Suppressor macrophage treated with lipopolysaccharide for 1 hour (primary cell): ENCODE data around the gene PKIG.

ENCODE experiments used
- DNase-seq, 3 donors: peaks; one replicate each; pipeline ENCODE4 v3.0.0-alpha.2; 2020 to 2022

PKIG gene

GRCh38 chr20:44621325-44621724 is 38.9 kb downstream of the PKIG start:
- DNase-seq: no peak

DNA sequence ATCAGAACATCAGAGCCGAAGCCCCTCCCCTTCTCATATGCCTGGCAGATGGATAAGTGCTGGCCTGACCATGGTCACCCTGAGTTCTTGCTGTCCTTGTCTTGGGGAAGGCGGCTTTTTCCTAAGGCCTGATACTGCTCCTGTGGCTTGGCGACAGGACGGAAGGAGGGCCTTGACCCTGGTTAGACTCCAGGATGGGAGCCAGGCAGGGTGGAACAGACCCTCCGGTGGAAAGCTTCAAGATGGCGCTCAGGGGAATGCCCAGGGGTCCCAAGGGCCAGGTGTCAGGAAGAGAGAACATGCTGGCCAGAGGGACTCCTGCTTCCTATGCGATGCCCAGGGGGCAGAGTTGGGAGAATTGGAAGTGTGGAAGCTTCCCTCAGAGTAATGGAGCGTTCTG is 39.6 kb downstream of the PKIG start:
- no peak for DNase-seq

DNA sequence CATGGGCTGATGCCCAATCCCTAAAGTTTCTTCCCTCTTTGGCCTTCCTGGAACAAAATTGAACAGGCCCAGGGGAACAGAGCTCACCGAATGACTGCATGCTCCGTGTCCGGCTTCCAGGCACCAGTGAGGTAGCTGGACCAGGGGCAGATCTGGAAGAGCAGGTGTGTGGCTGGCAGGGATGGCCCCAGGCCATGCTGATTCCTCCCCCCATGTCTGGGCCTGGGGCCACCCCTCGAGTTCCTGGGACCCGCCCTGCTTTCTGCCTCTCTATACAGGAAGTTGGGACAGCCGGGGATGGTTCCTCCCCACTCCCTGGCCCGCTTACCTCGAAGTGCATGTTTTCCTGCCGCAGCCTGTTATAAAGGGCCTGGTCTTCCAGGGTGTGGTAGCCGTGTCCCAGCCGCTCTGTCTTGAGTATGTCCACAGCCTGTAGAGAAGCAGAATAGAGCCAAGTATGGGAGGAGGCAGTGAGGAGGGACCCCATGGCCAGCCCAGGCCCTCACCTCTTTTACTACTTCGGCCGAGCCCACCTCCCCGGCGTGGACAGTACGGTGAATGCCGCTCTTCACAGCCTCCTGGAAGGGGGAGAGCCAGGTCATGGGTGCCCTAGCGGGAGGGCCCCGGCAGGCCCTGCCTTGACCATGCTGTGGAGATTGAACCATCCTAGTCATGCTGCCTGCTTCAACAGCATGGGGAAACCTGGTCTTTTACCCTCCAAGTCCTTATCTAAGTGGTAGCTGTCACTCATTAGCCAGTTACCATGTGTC is 40.3 kb downstream of the PKIG start:
- DNase-seq: no peak

GRCh38 chr20:44624152-44624551 is 41.8 kb downstream of the PKIG start:
- DNase-seq: no peak

GRCh38 chr20:44624743-44625271 is 42.4 kb downstream of the PKIG start:
- no peak for DNase-seq

DNA sequence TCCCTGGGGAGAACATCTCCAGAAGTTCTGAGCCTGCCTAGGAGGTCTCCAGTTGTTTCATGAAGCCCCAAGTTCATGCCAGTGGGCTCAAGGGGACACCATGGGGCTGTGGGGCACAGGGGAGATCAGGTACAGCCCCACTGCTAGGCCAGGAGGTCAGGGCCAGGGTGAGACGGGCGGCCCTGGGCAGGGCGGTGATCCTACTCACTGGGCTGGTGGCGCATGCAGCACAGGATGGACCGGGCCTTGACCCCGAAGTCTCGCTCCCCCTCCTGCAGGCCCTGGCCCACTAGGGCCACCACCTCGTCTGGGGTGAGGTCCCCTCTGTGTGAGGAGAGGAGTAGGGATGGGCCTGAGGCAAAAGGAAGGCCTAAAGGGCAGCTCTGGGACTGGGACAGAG is 43.0 kb downstream of the PKIG start:
- DNase-seq: no peak

DNA sequence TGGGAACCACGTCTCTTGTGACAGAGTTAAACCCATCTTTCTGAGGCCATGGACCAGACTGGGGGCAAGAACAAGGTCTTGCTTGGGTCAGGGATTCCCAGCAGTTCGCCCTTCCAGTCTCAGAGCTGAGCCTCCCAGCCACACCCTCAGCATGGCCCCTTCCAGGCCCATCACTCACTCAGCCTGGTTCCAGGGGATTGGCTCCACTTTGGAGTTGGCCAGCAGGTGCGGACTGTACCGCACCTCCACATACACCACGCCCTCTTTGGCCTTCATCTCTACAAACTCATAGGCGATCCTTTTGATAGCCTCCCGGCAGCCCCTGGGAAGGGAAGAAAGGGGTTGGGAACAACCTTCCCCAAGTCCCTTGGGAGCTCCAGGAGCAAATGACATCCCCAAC is 43.9 kb downstream of the PKIG start:
- no peak for DNase-seq

DNA sequence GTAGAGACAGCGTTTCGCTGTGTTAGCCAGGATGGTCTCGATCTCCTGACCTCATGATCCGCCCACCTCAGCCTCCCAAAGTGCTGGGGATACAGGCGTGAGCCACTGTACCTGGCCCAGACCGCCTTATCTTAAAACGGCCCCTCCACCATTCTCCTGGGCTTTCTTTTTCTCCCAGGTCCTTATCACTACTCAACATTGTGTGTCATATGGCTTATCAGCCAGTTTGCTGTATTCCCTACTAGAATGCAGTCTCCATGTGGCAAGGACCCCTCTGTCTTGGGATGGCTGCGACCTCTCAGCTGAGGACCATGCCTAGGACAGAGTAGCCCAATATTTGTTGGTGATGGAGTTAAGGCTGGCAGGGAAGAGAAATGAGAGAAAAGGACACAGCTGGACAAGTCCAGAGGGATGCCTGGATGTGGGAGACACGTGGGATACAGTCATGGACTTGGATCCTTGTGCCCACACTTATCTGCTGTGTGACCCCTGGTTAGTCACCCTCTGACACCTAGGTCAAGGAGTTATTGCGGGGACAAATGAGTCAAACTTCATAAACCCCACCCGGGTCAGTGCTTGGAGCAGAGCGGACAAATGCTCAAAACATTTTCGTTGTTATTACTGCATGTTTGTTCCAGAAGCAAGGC is 45.1 kb downstream of the PKIG start:
- no peak for DNase-seq

DNA sequence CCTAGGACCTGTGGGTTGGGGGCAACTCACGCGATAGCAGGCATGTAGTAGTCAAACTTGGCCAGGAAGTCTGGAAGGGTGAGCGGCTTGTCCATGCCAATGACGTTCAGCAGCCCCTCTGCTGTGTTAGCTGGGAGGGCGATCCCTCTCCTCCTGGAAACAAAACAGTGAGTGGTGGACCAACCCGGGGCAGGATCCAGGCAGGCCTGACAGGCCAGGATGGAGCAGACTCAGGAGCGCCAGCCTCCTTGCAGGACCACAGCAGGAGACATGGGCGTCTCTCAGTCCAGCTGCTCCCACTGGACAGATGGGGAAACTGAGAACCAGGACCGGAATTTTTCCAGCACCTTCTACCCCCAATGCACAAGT is 46.6 kb downstream of the PKIG start:
- no peak for DNase-seq

DNA sequence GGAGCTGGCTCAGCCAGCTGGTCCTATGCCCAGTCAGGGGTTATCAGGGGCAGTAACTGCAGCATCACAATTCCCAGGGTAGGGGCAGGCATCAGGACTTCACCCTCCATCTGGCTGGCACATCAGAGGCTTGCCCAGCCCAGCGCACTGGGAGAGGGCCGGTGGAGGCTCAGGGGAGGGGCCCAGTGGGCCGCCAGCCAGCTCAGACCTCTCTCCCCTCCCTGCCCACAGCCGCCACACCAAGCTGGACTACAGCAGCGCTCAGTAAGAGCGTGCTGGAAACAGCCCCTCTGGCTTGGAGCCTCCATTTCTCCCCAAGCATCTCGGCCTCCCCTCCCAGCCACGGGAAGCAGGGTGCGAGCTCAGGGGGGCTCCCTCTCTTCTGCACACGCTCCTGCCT is 47.2 kb downstream of the PKIG start:
- no peak for DNase-seq

DNA sequence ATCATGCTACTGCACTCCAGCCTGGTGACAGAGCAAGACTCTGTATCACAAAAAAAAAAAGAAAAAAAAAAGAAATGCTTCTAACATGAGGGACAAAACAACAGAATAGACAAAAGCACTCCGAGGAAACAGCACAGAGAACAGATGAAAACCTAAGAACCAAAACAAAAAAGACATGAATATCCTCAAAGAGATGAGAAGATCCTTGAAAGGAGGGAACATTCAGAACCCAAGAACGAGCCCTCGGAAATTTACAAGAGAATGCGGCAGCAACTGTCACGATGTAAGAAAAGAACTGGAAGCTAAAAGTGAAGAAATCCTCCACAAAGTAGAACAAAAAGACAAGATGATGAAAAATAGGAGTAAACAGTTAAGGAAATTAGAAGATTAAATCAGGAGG is 47.9 kb downstream of the PKIG start:
- no peak for DNase-seq

GRCh38 chr20:44632103-44632752 is 49.8 kb downstream of the PKIG start:
- no peak for DNase-seq

DNA sequence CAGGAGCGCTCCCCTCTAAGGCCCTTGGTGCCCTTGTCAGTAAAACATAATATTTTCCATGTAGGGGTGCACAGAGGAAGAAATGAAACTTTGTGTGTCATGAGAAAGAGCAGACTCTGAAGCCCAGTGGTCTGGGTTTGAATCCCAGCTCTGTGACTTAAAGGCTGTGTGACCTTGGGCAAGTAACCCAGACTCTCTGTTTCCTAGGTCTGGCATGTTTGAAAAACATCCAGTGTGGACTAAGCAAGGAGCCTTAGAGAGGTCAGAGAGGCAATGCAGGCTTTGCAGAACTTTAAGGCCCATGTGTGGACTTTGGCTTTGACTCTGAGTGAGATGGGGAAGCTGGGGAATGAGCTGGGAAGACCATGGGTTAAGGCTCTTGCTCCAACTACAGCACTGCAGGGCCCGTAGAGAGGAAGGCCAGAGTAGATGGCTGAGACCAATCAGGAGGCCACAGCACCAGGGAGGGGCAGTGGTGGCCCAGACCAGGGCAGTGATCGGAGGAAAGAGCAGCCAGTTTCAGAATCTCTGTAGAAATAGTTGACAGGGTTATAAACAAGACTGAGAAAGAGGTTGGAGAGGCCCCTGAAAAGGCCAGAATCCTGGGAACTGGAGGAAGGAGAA is 50.9 kb downstream of the PKIG start:
- no peak for DNase-seq

DNA sequence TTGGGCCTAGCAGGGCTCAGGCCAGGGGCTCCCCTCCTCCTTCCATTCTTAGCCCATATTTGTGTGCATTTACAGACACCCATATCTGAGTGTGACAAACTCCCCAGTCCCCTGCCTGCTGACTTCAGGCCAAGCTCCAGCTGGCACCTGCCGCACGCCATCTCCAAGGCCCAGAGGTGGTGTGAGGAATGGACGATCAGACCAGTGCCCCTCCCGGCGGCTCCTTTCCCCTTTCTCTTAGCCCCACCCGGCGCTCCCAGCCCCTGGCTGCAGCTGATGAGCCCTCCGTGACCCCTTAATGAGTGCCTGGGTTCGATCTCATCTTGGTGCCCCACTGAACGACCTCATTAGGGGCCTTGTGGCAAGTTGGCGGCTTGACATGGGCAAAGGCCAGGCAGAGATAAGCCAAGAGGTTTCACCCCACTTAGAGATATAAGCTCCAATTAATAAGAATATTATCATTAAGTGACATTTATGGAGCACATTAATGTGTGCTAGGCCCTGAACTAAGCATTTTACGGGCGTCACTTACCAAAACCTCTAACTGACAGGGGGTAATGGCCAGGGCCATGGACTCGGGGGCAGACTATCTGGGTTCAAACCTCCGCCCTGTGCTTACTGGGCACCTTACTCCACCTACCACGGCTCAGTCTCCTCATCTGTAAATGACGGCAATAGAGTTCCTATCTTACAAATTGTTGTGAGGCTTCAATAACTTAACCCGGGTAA is 51.7 kb downstream of the PKIG start:
- DNase-seq: no peak

GRCh38 chr20:44635877-44636276 is 53.5 kb downstream of the PKIG start:
- DNase-seq: no peak

DNA sequence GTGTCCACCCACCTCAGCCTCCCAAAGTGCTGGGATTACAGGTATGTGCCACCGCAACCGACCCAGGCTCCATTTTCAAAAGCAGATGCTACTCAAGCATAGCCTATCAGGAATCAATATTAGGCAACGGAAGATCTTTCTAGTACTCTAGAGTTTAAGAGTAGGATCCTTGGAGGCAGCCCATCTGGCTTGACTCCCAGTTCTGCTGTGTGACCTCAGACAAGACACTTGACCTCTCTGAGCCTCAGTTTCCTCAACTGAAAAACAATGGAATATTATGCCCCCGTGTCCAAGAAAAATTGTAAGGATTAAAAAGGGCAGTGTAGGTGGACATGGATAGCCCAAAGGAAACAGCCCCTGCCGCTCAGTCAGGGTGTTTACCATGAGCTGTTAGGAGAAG is 54.7 kb downstream of the PKIG start:
- DNase-seq: no peak

- DNase-seq: no peak
Measured at GRCh38 chr20:44637522-44638372, 55.4 kb downstream of the PKIG start.

DNA sequence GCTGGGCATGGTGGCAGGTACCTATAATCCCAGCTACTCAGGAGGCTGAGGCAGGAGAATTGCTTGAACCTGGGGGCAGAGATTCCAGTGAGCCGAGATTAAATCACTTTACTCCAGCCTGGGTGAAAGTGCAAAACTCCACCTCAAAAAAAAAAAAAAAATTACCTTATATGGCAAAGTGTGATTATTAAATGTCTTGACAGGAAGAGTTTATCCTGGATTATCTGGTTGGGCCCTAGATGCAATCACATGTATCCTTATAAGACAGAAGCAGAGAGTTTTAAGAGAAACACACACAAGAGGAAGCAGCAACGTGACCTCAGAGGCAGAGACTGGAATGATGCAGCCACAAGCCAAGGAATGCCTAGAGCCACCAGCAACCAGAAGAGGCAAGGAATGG is 58.1 kb downstream of the PKIG start:
- DNase-seq: no peak

DNA sequence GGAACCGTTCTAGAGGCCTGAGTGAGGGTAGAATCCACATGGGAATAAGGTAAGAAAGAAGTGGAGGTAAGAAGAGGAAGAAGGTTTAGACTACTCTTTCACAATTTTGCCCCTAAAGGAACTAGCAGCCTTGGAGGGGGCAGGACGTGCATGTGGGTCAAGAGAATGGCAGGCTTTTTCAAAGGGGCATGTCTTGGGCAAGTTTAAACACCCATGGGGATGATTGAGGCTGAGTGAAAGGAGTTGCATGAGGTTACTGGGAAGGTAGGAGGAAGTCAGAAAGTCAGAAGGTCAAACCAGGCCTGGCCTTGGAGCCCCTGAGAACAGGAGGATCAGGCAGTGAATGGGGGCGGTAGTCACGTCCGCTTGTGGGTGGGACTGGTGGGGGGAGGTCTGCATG is 58.9 kb downstream of the PKIG start:
- peak in 1 of 3 donors; percentile 24 for DNase-seq

DNA sequence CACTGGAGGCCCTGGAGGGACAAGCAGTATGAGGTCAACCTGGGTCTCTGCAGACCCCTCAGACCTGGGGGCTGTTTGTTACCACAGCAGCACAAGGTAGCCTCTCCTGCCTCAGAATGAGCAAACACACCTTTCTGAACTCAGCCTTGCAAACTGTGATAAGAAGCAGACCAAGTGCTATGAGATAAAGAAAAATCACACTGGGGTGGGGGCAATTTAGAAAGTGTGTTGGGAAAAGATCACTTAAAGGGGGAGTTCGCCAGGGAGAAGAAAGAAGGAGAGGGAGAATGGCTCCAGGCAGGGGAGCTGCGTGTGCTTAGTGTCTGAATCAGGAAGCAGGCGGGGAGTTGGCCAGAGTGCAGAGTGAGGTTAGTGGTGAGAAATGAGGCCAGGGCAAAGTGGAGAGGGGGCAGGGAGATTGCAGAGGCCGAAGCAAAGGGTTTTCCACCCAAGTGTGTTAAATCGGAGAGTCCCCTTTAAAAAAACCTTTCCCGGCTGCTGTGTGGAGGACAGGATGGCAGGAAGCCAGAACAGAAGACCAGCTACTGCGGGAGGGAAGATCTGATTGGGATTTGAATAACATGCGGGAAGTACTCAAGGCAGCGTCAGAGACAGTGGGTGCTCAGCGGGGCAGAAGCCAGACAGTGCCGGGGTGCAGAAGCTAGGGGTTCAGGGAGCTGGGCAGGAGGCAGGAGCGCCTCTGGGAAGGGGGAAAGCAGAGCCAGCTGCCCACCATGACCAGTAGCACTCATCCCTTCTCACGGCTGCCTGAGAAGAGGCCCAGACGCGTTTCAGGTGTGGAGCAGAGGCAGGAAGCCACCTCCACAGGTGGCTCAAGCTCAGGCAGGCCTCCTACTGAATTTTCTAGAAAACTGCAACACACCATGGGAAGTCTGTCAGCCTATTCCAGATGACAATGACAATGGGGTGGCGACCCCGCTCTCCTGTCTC is 60.1 kb downstream of the PKIG start:
- DNase-seq: peak; percentile 93 to 97 (median 94)

DNA sequence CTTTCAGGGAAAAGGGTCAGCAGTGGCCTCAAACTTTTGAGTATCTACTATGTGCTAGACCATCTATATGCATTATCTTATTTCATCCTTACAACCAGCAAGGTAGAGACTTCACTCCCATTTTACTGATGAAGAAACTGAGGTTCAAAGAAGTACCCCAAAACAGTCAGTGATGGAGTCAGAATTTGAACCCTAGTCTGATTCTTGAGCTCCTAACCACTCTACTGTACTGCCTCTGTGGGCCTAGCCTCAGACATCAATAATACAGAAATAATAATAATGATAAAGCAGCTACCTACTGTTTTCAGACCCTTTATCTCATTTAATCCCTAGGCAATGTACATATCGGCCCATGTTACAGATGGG is 60.8 kb downstream of the PKIG start:
- DNase-seq: no peak
